Neural progenitor cell (in vitro differentiated cells): ENCODE results near the gene KAZN. TPM values are rescaled to one million over a fixed set of nuclear protein-coding genes. Genes with fewer than 3 reads are reported as not detected.

Experiments
- DNase-seq: peaks from one replicate; pipeline ENCODE4 v3.0.0-alpha.2; 2016; ENCODE audit warnings: low spot score
- H2AFZ ChIP-seq: fragments of 200-600 bp; sonication (generic); replicated peaks from 2 replicates; pipeline ENCODE4 v1.6.1; 2016; ENCODE audit warnings: antibody characterized with exemption
- H3F3A ChIP-seq: fragments of 200-600 bp; sonication (generic); 2 replicates; pipeline ENCODE4 v1.6.1; 2016; ENCODE audit warnings: antibody characterized with exemption, low read depth
- H3K27ac ChIP-seq: fragments of 200-600 bp; sonication (generic); 2 replicates; pipeline ENCODE4 v1.5.1; 2016; ENCODE audit warnings: mild to moderate bottlenecking
- H3K27me3 ChIP-seq: fragments of 200-600 bp; sonication (generic); 2 replicates; pipeline ENCODE4 v1.6.1; 2016; ENCODE audit warnings: mild to moderate bottlenecking, moderate library complexity
- H3K36me3 ChIP-seq: fragments of 200-600 bp; sonication (generic); 2 replicates; pipeline ENCODE4 v1.5.1; 2016
- H3K4me1 ChIP-seq: fragments of 200-600 bp; sonication (generic); 2 replicates; pipeline ENCODE4 v1.6.1; 2016; ENCODE audit warnings: mixed run types
- H3K4me2 ChIP-seq: fragments of 200-600 bp; sonication (generic); 2 replicates; pipeline ENCODE4 v1.6.1; 2016
- H3K4me3 ChIP-seq: fragments of 200-600 bp; sonication (generic); 2 replicates; pipeline ENCODE4 v1.5.1; 2016
- H3K79me2 ChIP-seq: fragments of 200-600 bp; sonication (generic); 2 replicates; pipeline ENCODE4 v1.6.1; 2016; ENCODE audit warnings: low read depth
- H3K9ac ChIP-seq: fragments of 200-600 bp; sonication (generic); 2 replicates; pipeline ENCODE4 v1.6.1; 2016
- H3K9me3 ChIP-seq: fragments of 200-600 bp; sonication (generic); 2 replicates; pipeline ENCODE4 v1.5.1; 2016; ENCODE audit warnings: low read depth
- H4K20me1 ChIP-seq: fragments of 200-600 bp; sonication (generic); 2 replicates; pipeline ENCODE4 v1.6.1; 2016; ENCODE audit warnings: low read depth
- H3K27ac Mint-ChIP-seq: 3 replicates; pipeline ENCODE4 v1.8.0; 2021; ENCODE audit warnings: mixed read lengths
- H3K27me3 Mint-ChIP-seq: 2 replicates; pipeline ENCODE4 v1.8.0; 2022; ENCODE audit warnings: low read depth, mild to moderate bottlenecking, inconsistent platforms, moderate library complexity, mixed read lengths; ENCODE audit not compliant: insufficient read depth
- H3K36me3 Mint-ChIP-seq: 3 replicates; pipeline ENCODE4 v1.8.0; 2021; ENCODE audit warnings: mixed read lengths
- H3K4me1 Mint-ChIP-seq: 3 replicates; pipeline ENCODE4 v1.8.0; 2021; ENCODE audit warnings: mixed read lengths
- H3K4me3 Mint-ChIP-seq: 3 replicates; pipeline ENCODE4 v1.8.0; 2021; ENCODE audit warnings: mild to moderate bottlenecking, moderate library complexity, mixed read lengths
- H3K9me3 Mint-ChIP-seq: 3 replicates; pipeline ENCODE4 v1.8.0; 2020; ENCODE audit warnings: mixed read lengths
- EZH2 ChIP-seq: fragments of 200-600 bp; sonication (generic); IDR thresholded peaks from 2 replicates; pipeline ENCODE4 v1.6.1; 2017; ENCODE audit warnings: antibody characterized with exemption, mild to moderate bottlenecking, moderate library complexity
- EZH2phosphoT487 ChIP-seq: fragments of 200-600 bp; sonication (generic); IDR thresholded peaks from 2 replicates; pipeline ENCODE4 v1.6.1; 2017; ENCODE audit warnings: antibody characterized with exemption
- total RNA-seq: library from RNA; depleted of rRNA; stranded (reverse); fragments of >200 nt; gene quantifications from 2 replicates; pipeline ENCODE4 v1.2.3, GENCODE V29; 2015; ENCODE audit warnings: low replicate concordance
- TF ChIP-seq, protein P1 (sequence below): fragments of 200-600 bp; sonication (generic); IDR thresholded peaks from 2 replicates; pipeline ENCODE4 v1.5.1; 2017; ENCODE audit warnings: antibody characterized with exemption, mild to moderate bottlenecking

Gene KAZN
- total RNA-seq, 1 donor from 2014 or later = 6.1 TPM

DNA sequence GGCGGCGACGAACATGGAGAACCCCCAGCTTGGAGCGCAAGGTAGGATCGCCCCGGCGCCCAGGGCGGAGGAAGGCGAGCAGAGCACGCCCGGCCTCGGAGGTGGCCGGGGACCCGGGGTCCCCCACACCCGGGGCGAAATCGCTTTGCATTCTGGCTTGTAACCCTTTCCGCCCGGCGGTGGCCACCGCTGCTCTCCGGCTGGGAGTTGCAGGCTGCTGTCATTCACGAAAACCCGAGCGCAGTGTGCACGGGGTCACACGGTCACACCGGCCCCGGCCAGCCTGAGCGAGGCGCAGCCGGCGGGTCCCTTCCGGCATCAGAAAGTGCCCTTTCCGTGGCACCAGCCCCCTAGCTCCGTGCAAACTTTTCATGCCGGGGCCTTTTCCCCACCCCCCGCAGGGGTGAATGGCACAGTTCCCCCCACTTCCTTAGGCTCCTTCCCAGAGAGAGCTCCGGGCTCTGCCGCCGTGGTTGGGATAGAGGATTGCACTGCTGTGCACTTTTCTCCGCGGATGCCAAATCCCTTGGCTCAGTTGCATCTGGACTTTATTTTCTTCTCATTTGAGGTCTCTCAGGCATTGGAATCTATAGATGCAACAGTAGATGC lies 802 bp downstream of the KAZN start:
- peak; percentile 76 for DNase-seq
- H3K4me3 ChIP-seq = peak overlapping the region; percentile 70
- H3K36me3 Mint-ChIP-seq = no peaks in the 10 kb centered on the region
- peak overlapping the region; percentile 78 for H2AFZ ChIP-seq
- H3K36me3 ChIP-seq = no peaks in the 10 kb centered on the region
- peaks cover 29% of the 10 kb centered on the region for H4K20me1 ChIP-seq
- peaks cover 54% of the 10 kb centered on the region for H3K4me1 ChIP-seq
- no peak overlapping the region for H3K27ac ChIP-seq
- H3K9me3 ChIP-seq = no peaks in the 10 kb centered on the region
- H3F3A ChIP-seq = peaks cover 58% of the 10 kb centered on the region
- peaks cover 45% of the 10 kb centered on the region for H3K79me2 ChIP-seq
- no peaks in the 10 kb centered on the region for H3K27me3 ChIP-seq
- H3K27me3 Mint-ChIP-seq = peaks cover 12% of the 10 kb centered on the region
- no peaks in the 10 kb centered on the region for H3K9me3 Mint-ChIP-seq
- H3K4me1 Mint-ChIP-seq = peaks cover 66% of the 10 kb centered on the region
- TF ChIP-seq EZH2phosphoT487 = no peak
- TF ChIP-seq, protein P1, sequence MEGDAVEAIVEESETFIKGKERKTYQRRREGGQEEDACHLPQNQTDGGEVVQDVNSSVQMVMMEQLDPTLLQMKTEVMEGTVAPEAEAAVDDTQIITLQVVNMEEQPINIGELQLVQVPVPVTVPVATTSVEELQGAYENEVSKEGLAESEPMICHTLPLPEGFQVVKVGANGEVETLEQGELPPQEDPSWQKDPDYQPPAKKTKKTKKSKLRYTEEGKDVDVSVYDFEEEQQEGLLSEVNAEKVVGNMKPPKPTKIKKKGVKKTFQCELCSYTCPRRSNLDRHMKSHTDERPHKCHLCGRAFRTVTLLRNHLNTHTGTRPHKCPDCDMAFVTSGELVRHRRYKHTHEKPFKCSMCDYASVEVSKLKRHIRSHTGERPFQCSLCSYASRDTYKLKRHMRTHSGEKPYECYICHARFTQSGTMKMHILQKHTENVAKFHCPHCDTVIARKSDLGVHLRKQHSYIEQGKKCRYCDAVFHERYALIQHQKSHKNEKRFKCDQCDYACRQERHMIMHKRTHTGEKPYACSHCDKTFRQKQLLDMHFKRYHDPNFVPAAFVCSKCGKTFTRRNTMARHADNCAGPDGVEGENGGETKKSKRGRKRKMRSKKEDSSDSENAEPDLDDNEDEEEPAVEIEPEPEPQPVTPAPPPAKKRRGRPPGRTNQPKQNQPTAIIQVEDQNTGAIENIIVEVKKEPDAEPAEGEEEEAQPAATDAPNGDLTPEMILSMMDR = no peak
- no peak for TF ChIP-seq EZH2
- peak overlapping the region; percentile 33 for H3K27ac Mint-ChIP-seq
- peak overlapping the region; percentile 99 for H3K4me2 ChIP-seq
- peak overlapping the region; percentile 92 for H3K4me3 Mint-ChIP-seq
- peak overlapping the region; percentile 23 for H3K9ac ChIP-seq

DNA sequence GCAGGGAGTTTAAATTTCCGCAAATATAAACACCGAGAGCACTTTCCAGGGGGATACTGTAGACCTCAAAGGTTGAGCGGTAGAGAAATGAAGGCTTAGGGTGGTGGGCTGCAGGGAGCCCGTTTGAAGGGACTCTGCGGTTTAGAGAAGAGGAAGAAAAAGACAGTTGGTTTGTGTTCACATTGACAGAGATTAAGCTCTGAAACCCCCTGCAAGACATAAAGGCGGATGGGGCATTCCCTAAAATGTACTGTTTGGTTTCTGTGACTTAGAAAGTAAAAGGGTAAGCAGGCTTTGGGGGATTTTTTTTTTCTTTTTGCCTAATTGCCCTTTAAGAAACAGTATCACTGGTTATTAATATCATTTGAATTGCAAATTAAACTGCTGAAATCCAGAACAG lies 1.3 kb downstream of the KAZN start:
- H3K4me1 ChIP-seq = peaks cover 59% of the 10 kb centered on the region
- H3K27ac ChIP-seq = no peak overlapping the region
- H3K4me2 ChIP-seq = peak overlapping the region; percentile 99
- peak overlapping the region; percentile 78 for H2AFZ ChIP-seq
- peak overlapping the region; percentile 23 for H3K9ac ChIP-seq
- TF ChIP-seq EZH2phosphoT487 = no peak
- TF ChIP-seq, protein P1 = no peak
- no peak for TF ChIP-seq EZH2
- H3K27me3 ChIP-seq = no peaks in the 10 kb centered on the region
- Mint-ChIP-seq H3K27ac (peak overlapping the region; percentile 27), H3K36me3 (no peaks in the 10 kb centered on the region), H3K4me3 (peak overlapping the region; percentile 92), H3K9me3 (no peaks in the 10 kb centered on the region), H3K4me1 (peaks cover 69% of the 10 kb centered on the region), H3K27me3 (peaks cover 12% of the 10 kb centered on the region)
- peak overlapping the region; percentile 70 for H3K4me3 ChIP-seq
- no peaks in the 10 kb centered on the region for H3K9me3 ChIP-seq
- peaks cover 56% of the 10 kb centered on the region for H3F3A ChIP-seq
- no peak for DNase-seq
- H4K20me1 ChIP-seq = peaks cover 29% of the 10 kb centered on the region
- H3K79me2 ChIP-seq = peaks cover 50% of the 10 kb centered on the region
- no peaks in the 10 kb centered on the region for H3K36me3 ChIP-seq

DNA sequence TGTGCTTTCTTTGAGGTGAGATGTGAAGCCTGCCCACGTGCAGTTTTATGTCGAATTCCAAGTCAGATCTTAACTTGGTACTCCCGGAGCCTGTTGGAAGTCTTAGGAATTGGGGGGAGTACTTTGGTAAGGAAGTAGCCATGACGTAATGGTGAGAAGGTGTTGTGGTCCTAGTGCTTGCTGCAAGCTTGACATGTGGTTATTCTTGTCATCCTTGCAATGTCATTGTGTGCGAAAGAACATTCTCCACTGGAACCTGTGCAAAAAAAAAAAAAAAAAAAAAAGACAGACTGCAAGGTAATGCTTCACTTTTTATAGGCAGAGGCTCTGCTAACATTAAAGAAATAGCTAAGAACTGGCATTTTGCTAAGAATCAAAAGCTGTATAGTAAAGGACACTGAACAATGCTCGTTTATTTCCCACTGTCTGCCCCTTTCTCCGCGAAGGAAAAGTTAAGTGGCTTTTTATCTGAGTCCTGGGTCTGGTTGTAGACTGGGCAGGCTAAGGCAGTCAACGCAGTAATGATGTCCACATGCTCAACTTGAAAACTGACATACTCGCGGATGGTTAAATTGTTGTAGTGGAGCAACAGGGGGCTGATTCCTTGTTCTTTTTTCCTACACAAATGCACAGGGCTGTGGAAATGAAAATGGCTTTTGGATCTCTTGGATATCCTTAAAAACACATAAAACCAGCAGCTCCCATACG lies 2.1 kb downstream of the KAZN start:
- H3K27ac Mint-ChIP-seq = peak overlapping the region; percentile 78
- Histone ChIP-seq H3K27ac (no peak overlapping the region), H4K20me1 (peaks cover 29% of the 10 kb centered on the region), H3K79me2 (peaks cover 57% of the 10 kb centered on the region), H2AFZ (no peak overlapping the region), H3K4me1 (peaks cover 59% of the 10 kb centered on the region), H3K4me3 (peak overlapping the region; percentile 70), H3F3A (peaks cover 56% of the 10 kb centered on the region), H3K9me3 (no peaks in the 10 kb centered on the region), H3K4me2 (peak overlapping the region; percentile 99), H3K27me3 (no peaks in the 10 kb centered on the region), H3K9ac (no peak overlapping the region), H3K36me3 (no peaks in the 10 kb centered on the region)
- DNase-seq = peak; percentile 31
- H3K4me3 Mint-ChIP-seq = peak overlapping the region; percentile 92
- no peaks in the 10 kb centered on the region for H3K36me3 Mint-ChIP-seq
- no peaks in the 10 kb centered on the region for H3K9me3 Mint-ChIP-seq
- peaks cover 12% of the 10 kb centered on the region for H3K27me3 Mint-ChIP-seq
- H3K4me1 Mint-ChIP-seq = peaks cover 73% of the 10 kb centered on the region
- no peak for TF ChIP-seq EZH2
- TF ChIP-seq, protein P1 = no peak
- no peak for TF ChIP-seq EZH2phosphoT487
